NB4 (cell line): ENCODE measurements around the gene POC1A.

Source experiments
- DNase-seq: peaks from one replicate; pipeline ENCODE4 v3.0.0; 2010; ENCODE audit warnings: low read depth
- H3K4me3 ChIP-seq: one replicate; pipeline ENCODE4 v1.5.1; 2011; ENCODE audit warnings: mild to moderate bottlenecking, low read depth, low read length, moderate library complexity
- CTCF ChIP-seq: IDR thresholded peaks from one replicate; pipeline ENCODE4 v1.5.1; 2012; ENCODE audit warnings: low read depth, low read length
- MYC ChIP-seq: IDR thresholded peaks from 2 replicates; pipeline ENCODE4 v1.6.1; 2011; ENCODE audit warnings: low read depth, low read length
- POLR2A ChIP-seq: IDR thresholded peaks from 2 replicates; pipeline ENCODE4 v1.6.1; 2011; ENCODE audit warnings: mild to moderate bottlenecking; ENCODE audit not compliant: insufficient read length; ENCODE audit errors: extremely low read depth
- TF ChIP-seq, protein P1 (sequence below): IDR thresholded peaks from 2 replicates; pipeline ENCODE4 v1.6.1; 2011; ENCODE audit warnings: low read depth, low read length

Gene POC1A

GRCh38 chr3:52128118-52128683, 26.0 kb downstream of the POC1A start:
- peak; percentile 52 for DNase-seq
- no peak overlapping the region for H3K4me3 ChIP-seq
- TF ChIP-seq CTCF (no peak), POLR2A (no peak), MYC (no peak)
- TF ChIP-seq, protein P1, sequence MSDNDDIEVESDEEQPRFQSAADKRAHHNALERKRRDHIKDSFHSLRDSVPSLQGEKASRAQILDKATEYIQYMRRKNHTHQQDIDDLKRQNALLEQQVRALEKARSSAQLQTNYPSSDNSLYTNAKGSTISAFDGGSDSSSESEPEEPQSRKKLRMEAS: no peak

- TF ChIP-seq POLR2A (no peak), CTCF (no peak), MYC (no peak)
- TF ChIP-seq, protein P1: no peak
- no peak for DNase-seq
- no peak overlapping the region for H3K4me3 ChIP-seq
These were observed 27.7 kb downstream of the POC1A start for GRCh38 chr3:52126500-52126899.

DNA sequence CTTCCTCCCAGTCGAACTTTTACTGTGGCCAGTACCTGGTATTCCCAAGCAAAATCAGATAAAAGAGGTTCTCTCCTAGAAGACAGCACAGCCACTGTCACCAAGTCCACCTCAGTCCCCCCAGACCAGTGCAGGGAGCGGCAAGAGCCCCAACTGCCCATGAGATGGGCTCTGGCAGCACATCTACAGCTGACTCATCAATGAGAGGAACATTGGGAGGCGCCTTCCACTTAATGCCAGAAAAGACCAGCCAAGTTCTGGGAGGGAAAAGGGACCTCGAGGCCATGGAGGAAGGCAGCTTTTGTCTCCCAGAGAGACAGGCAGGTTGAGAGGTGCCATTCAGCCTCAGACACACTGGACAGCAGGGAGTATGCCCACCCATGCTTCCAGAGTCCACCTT, 28.2 kb downstream of the POC1A start:
- no peak for DNase-seq
- TF ChIP-seq MYC (no peak), POLR2A (no peak), CTCF (no peak)
- TF ChIP-seq, protein P1: no peak
- no peak overlapping the region for H3K4me3 ChIP-seq

DNA sequence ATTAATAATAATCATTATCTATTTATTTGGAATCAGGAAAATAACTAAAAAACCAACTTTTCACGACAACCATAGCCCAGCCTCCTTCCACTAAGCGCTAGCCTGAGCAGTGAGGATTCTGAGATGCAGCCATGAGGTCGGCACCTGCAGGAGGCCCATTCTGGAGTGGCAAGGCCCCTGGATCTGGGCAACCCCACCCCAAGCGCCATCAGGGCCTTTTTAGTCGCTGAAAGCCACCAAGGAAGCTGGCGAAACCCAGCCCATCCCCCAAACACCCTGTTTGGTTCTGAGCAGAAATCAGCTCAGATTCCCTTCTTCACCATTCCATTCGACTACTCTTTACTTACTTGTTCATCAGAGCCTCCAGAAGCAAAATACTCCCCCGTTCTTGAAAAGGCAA, 29.5 kb downstream of the POC1A start:
- TF ChIP-seq MYC: no peak
- TF ChIP-seq, protein P1: no peak
- no peak for TF ChIP-seq CTCF
- TF ChIP-seq POLR2A: no peak
- DNase-seq: no peak

GRCh38 chr3:52124126-52124525, 30.1 kb downstream of the POC1A start:
- no peak overlapping the region for H3K4me3 ChIP-seq
- DNase-seq: no peak
- no peak for TF ChIP-seq MYC
- TF ChIP-seq, protein P1: no peak
- TF ChIP-seq POLR2A: no peak
- no peak for TF ChIP-seq CTCF

More for the DNA sequence above, 29.5 kb downstream of the POC1A start:
- no peak overlapping the region for H3K4me3 ChIP-seq
